ENCODE data around the gene M6PR.

Gene M6PR

DNA sequence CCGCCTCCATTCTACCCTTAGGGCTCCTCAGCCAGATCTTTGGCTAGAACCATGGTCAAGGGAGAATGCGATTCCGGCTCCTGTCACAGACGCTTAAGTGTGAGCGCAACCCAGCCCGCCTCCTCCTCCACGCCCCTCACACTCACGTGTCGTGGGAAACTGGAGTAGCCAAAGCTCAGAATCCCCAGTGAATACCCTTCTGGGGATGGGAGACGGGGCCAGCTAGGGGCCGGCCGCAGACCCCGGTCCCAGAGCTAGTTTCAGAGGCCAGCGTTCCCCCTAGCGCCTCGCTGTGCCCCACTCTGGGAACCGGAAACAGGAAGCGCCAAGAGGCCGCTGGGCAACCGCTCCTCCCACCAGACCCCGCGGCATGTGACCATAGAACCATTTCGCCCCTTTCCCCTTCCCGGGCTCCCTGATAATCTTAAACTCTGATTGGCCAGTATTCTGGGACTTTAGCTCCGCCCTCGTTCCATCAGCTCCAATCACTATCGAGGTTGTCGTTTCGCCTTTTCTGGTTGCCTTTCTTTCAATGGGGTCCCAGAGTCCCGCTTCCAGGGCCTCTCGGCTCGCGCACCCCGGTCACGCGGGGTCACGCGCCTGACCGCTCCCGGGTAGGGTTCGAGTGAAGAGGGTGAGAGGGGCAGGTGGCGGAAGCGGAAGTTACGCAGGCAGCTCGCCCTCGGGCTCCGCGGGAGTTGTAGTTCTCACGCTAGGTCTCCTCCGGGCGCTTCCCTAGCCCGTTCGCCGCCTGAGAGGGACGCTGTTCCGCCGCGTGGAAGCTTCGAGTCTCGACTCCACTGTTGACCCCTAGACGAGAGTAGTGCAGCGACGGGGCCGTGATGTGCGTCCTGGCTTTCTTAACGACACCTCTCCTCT is at the start of gene M6PR:
Gene M6PR (minus strand): TSS at position 304 of the 879 bp plus-strand sequence. CDS start 3,241 bp downstream, outside the sequence.
- DNase-seq (ENCODE audit: low read depth in 3 of 3, low spot score in 1 of 3) = peak; percentile 69 to 82 (median 75)

- no peak for DNase-seq (ENCODE audit: low read depth in 3 of 3, low spot score in 1 of 3)
Measured at GRCh38 chr12:8996682-8997405, 47.4 kb upstream of the M6PR start.

- DNase-seq (ENCODE audit: low read depth in 3 of 3, low spot score in 1 of 3) = no peak
Measured at GRCh38 chr12:8995021-8995775, 45.8 kb upstream of the M6PR start.

DNA sequence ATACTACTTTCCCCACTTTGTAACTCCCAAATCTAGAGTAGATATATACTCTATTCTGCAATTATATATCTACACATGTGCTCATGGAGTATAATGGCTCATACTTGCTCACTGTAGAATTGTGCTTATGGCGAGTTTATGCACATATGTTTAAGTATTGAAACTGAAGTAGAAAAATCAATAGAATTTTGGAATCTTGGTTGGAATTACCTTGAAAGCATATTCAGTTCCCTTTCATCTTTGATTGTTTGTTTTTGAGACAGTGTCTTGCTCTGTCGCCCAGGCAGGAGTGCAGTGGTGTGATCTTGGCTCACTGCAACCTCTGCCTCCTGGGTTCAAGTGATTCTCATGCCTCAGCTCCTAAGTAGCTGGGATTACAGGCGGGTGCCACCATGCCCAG is 44.4 kb upstream of the M6PR start:
- no peak for DNase-seq (ENCODE audit: low read depth in 3 of 3, low spot score in 1 of 3)

DNA sequence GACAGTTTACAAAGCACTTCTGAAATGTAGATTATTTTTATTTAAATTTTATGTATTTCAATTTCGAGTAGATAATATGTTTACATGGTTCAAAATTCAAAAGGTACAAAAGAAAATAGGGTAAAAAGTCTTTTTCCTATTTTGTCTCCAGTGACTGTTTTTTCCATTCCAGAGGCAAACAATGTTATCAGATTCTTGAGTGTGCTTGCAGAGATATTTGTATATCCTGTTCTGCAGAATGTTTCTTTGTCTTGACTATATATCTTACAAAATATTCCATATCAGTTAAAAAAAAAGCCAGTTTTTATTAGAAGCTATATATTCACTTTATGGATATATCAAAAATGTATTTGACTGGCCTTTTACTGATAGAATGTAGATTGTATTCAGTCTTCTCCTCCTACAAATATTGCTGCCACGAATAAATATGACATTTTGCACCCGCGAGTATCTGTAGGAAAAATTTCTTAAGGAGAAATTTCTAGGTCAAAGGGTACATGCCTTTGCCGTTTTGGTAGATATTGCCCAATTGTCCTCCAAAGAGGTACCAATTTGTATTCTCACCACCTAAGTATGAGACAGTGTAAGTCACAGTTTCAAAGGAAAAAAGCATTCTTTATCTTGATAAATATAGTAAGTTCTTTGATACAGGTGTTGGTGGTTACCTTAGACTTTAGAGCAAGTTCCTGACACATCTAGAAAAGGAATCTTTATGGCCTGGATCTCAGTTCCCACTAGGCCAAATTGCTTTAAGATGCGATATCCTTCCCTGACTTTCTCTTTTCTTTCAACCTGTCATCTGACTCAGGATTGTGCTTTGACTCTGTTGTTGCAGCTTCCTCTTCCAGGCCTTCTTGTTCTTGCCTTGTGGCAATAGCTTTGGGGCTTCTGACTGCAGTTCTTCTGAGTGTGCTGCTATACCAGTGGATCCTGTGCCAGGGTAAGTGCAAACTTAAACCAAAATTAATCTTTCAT is 42.2 kb upstream of the M6PR start:
- DNase-seq (ENCODE audit: low read depth in 3 of 3, low spot score in 1 of 3) = no peak

DNA sequence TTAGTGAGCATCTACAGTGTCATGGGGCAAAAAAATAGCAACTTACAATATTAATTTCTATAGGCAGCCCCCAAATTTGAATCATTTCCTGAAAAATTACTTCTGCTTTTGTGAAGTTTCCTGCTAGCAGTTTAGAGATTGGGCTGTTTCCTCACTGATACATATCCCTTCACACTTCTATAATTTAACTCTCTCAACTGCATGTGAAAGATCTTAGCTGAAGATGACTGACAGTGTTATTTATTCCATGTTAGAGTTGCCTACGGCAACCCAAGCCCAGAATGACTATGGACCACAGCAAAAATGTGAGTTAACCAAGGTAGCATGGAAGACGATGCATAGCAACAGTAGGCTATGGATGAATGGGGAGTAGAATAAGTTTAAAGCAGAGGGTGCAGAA is 40.0 kb upstream of the M6PR start, which contains the start of gene KLRG1:
Gene KLRG1 (plus strand): TSS at position 134 of the 400 bp plus-strand sequence. CDS start 90 bp downstream, at position 224.
- DNase-seq (ENCODE audit: low read depth in 3 of 3, low spot score in 1 of 3) = no peak

DNA sequence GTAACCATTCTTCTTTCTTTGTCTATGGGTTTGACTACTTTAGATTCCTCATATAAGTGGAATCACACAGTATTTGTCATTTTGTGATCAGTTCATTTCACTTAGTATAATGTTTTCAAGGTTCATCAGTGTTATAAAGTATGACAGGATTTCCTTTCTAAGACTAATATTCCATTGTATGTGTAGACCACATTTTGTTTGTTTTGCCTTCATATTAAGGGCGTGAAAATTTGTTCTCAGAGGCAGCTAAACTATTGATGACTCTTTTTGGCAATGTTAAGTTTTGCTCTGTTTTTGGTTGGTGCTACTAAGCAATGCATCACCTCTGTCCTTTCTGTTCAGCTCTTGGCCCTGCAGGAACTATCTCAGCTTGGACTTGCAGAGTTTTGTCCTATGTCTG is 38.2 kb upstream of the M6PR start:
- DNase-seq (ENCODE audit: low read depth in 3 of 3, low spot score in 1 of 3) = no peak

- DNase-seq (ENCODE audit: low read depth in 3 of 3, low spot score in 1 of 3) = no peak
Measured at GRCh38 chr12:8987163-8987562, 37.7 kb upstream of the M6PR start.

GRCh38 chr12:8985213-8985754 is 35.8 kb upstream of the M6PR start:
- no peak for DNase-seq (ENCODE audit: low read depth in 3 of 3, low spot score in 1 of 3)

DNA sequence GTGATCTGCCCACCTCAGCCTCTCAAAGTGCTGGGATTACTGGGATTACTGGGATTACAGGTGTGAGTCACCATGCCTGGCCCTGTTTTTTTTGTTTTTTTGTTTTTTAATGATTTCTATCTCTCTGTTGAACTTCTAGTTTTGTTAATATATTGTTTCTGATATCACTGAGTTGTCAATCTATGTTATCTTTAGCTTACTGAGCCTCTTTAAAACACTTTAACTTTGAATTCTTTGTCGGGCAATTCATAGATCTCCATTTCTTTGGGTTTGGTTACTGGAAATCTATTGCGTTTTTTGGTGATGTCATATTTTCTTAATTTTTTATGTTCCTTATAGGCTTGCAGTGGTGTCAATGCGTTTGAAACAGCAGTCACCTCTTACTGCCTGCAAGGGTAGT is 30.7 kb upstream of the M6PR start:
- no peak for DNase-seq (ENCODE audit: low read depth in 3 of 3, low spot score in 1 of 3)

- no peak for DNase-seq (ENCODE audit: low read depth in 3 of 3, low spot score in 1 of 3)
Measured at GRCh38 chr12:8970432-8970831, 21.0 kb upstream of the M6PR start.

DNA sequence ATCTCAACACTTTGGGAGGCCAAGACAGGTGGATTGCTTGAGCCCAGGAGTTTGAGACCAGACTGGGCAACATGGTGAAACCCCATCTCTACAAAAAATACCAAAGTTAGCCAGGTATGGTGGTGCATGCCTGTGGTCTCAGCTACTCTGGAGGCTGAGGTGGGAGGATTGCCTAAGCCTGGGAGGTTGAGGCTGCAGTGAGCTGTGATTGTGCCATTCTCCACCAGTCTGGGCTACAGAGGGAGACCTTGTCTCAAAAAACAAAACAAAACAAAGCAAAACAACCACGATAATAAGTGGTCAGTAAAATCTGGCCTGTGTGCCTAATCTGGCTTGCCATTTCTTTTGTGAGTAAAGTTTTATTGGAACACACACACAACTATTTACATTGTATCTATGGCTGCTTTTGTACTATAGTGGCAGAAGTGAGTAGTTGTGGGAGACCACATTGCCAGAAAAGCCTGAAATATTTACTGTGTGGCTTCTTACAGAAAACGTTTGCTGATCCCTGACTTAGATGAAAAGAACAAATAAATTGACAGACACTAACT is 20.5 kb upstream of the M6PR start:
- no peak for DNase-seq (ENCODE audit: low read depth in 3 of 3, low spot score in 1 of 3)

DNA sequence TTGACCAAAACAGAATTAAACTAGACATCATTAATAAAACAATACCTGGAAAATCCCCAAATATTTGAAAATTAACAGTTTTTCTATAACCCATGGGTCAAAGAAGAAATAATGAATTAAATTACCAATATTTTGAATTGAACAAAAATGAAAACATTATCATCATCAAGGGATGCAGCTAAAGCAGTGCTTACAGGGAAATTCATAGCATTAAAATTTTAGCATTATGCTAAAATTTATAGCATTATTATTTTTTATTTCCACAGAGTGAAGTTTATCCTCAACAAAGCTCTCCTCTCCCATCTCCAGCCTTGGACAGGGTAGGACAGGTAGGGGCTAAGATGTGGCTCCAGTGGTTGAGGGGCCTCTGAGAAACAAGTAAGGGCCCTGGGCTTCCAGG is 19.3 kb upstream of the M6PR start:
- DNase-seq (ENCODE audit: low read depth in 3 of 3, low spot score in 1 of 3) = no peak

GRCh38 chr12:8960176-8960575 is 10.7 kb upstream of the M6PR start:
- DNase-seq (ENCODE audit: low read depth in 3 of 3, low spot score in 1 of 3) = no peak

DNA sequence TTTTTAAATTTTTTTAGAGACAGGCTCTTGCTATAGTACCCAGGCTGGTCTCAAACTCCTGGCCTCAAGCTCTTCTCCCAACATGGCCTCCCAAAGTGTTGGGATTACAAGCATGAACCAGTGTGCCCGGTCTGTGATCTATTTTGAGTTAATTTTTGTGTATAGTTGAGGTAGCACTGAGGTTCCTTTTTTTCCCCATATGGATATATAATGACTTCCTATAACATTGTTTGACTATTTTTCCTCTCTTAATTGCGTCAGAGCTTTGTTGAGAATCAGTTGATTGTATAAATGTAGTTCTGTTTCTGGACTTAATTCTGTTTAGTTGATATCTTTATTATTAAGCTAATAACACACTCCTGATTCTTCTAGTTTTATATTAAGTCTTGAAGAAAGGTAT is 8.6 kb upstream of the M6PR start:
- DNase-seq (ENCODE audit: low read depth in 3 of 3, low spot score in 1 of 3) = no peak

- no peak for DNase-seq (ENCODE audit: low read depth in 3 of 3, low spot score in 1 of 3)
Measured at GRCh38 chr12:8957561-8957960, 8.1 kb upstream of the M6PR start.

DNA sequence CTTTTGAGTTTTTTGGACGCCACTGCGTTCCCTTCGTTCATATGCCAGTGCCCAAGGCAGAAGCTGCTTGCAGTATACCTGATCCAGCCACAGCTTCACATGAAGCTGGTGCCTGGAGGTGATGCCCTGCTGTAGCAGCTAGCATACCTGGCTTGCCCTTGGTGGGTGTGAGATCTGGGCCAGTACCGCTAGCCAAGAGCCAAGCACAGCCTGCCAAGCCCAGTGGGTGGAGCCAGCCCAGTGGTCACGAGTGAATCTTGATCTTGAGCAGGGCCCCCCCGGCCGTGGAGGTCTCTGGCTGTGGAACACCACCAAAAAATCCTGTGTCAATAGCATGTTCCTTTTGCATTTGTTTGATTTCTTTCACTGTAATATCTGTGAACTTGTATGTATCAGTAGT is 7.3 kb upstream of the M6PR start:
- DNase-seq (ENCODE audit: low read depth in 3 of 3, low spot score in 1 of 3) = no peak

DNA sequence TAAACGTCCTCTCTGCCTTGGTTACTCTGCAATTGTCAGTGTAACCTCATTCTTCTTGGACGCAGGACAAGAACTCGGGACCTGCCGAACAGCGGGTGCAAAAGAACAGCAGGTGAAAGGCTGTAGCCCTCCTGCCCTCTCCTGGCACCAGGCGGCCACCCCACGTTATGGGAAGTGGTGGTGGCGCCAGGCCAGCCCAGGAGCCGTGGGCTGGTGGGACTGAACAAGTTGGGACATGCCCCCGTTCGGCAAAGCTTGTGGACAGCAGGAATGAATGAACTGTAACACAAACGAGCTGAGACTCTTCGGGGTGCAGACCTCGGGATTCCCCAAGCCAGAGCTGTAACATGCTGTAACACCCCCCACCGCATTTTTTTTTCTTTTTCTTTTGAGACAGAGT is 6.6 kb upstream of the M6PR start:
- DNase-seq (ENCODE audit: low read depth in 3 of 3, low spot score in 1 of 3) = no peak

- no peak for DNase-seq (ENCODE audit: low read depth in 3 of 3, low spot score in 1 of 3)
Measured at GRCh38 chr12:8953773-8954402, 4.4 kb upstream of the M6PR start.

Data from stimulated activated CD4-positive, alpha-beta T cell treated with anti-CD3 and anti-CD28 coated beads, TNF-alpha, amount 100 ng/mL, for 1 hour (primary cell).